GM21619 (cell line): ENCODE measurements around the gene C2CD4A.

Source experiments
- ATAC-seq: cut with Tn5 transposase; IDR thresholded peaks from one replicate; pipeline ENCODE4 v1.9.1; 2021; ENCODE audit not compliant: unreplicated experiment

C2CD4A gene

DNA sequence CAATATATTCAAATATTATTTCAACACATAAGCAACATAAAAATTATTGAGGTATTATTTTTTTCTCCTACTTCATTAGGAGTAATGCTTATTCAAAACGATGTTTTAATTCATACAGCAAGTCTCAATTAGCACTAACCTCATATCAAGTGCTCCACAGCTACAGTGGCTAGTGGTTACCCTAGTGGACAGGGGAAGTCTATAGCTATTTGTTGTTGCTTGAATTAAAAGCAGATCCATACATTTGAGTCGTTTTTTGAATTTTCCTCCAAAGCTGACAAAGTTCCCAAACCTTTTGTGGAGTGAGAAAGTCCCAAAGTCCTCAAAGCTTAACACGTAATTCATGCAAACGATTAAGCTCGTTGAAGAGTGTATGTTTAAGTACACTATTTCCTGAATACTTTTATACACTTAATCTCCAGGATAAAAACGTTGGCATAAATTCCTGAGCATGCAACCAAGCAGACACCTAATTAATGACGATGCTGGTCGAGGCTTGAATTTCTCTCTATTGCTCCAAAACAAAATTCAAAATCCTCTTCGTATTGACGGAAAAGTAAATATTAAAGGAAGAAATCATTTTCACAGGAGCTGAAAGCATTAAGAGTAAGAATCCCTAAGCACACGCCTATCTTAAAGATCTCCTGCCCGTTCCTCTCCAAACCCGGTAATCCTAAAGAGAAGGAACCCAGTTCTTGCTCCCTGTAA lies 7.5 kb upstream of the C2CD4A start:
- no peak for ATAC-seq

DNA sequence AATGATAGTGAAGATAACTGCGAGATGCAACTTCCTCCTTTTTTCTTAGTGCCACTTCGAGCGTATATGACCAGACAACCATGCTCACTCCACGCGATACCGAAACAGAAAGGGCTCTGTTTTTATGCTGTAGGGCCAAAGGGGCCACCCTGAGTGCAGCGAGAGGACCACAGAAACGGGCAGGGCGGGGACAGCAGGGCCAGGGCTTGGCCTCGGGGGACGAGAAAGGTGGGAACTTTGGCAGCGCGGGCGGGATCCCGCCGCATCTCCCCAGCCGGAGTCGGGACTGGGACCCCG lies 7.0 kb upstream of the C2CD4A start:
- ATAC-seq: peak; percentile 72

DNA sequence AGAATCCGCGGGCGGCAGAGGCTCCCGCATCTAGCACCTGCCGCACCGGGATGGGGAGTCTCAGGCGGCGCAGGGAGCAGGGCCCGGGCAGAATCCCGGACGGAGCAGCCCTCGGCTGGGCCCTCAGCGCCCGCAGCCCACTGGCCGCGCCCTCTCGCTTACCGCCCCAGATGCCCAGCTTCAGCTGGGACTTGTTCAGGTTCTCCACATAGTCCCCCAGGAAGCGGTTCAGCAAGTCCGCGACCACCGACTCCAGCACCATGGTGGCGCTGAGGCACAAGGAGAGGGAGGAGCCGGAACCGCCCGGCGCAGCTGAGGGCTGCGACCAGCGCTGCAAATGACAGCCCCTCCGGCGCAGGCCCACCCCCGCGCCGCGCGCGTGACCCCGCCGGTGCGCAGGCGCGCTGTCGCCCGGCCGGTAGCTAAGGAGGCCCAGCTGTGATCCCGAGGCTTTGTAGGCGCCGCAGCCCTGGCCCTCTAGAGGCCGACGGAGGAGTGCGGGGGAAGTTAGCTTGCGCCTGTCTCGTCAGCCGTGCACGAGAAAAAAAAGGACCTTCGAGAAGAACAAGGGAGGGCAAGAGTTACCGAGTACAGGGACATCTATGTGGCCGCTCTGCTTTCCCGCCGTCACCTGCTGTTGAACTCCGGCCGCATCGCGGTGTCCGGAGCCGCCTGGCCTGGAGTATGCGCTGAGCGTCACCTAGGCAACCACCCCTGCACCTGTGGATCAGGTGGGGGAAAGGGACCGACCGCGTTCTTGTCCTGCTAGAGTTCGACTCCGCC lies 6.5 kb upstream of the C2CD4A start, which contains the start of gene VPS13C:
Gene VPS13C, minus strand, starts transcription at position 335 of the 783 bp plus-strand sequence. Its CDS starts 73 bp downstream, at position 262.
- ATAC-seq: peak; percentile 76

DNA sequence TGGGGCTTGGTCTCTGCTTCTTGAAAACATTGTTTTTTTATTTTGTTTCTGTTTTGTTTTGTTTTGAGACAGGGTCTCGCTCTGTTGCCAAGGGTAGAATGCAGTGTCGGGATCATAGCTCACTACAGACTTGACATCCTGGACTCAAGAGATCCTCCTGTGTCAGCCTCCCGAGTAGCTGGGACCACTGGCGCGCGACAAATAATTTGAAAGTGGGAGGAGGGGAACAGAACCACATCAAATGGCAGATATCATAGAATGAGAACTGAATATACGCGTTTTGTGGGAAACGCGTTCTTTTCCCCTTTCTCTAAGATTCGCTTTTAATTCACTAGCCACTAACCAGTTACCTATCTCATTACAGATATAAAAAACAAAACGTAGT lies 5.9 kb upstream of the C2CD4A start:
- no peak for ATAC-seq

DNA sequence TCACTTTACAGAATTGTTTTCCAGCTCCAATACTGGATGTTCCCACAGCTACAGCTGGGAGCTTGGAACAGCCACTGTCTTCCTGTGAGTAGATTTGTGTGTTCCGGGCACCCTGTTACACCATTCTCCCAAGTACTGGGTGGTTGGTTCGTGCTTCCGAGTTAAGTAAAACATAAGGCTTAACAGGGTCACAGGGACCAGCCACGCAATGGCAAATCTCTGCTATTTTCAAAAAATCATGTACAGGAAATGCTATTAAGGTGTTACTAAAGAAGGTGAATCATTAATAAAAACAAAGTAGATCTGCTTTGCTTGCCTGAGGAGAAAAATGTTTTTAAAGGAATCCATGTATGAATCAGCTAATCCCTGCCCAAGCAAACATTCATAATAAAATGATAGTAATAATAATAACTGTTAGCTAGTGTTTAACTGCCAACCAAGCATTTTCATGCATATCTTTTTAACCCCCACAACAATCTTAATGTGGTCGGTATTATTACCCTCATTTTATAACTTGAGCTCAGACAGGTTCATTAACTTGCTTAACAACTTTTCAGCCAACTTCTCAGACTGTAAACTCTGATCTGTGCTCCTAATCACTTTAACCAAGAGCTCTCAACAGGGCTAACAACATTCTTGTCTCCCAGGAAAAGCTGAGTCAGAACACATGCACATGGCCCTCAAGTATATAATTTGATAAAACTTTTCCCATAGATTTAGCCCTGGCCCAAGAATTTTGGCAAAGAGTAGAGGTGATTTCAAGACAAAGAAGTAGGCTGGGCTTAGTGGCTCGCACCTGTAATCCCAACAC lies 2.7 kb upstream of the C2CD4A start:
- ATAC-seq: no peak

DNA sequence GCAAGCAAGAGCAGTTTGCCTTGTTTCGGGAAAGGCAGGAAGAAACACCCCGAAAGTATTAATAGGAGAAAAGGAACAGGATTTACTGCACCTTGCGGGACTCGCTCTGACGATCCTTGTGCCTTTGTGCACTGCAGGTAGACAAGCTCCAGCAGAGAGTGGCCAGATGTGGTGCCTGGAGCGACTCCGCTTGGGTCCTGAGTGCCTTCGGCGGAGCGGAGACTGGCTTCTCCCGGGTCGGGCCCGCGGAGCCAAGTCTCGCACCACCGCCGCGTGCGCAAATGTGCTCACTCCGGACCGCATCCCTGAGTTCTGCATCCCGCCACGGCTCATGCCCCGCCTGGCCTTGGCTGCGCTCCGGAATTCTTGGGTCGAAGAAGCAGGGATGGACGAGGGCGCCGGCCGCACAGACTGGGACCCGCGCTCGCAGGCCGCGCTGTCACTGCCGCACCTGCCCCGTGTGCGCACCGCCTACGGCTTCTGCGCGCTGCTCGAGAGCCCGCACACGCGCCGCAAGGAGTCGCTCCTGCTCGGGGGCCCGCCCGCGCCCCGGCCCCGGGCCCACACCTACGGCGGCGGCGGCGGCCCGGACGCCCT lies 769 bp downstream of the C2CD4A start:
- ATAC-seq: no peak

DNA sequence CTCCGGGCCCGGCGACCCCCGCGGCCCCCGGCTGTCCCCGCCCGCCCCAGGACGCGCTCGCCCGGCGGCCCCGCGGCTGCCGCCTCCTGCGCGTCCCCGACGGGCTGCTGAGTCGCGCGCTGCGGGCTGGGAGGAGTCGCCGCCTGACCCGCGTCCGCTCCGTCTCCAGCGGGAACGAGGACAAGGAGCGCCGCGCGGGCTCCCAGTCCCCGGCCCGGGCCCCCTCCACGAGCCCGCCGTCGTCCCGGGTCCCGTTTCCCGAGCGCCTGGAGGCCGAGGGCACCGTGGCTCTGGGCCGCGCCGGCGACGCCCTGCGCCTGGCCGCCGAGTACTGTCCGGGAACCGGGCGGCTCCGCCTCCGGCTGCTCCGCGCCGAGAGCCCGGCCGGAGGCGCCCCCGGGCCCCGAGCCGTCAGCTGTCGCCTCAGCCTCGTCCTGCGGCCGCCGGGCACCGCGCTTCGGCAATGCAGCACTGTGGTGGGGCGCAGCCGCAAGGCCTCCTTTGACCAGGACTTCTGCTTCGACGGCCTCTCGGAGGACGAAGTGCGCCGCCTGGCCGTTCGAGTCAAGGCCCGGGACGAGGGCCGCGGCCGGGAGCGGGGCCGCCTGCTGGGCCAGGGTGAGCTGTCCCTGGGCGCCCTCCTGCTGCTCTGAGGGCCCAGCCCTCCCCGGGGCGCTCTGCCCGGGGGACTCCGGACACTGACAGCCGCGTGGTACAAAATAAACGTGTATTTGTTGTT lies 1.5 kb downstream of the C2CD4A start:
- ATAC-seq: no peak

DNA sequence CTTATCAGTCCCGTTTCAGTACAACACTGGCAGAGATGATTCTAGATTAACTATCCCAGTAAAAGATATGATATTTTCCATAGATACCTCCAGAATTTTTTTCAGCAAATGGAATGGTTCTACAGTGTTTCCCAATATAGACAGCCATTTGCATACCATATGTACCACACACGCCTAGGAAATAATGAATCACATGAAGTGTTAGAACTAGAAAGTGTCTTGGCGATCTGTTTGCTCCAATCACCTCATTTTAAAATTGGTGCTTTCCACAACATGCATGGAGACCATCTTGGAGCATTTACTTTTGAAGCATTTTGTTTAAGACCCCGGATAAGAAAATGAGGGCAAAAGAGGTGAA lies 2.0 kb downstream of the C2CD4A start:
- no peak for ATAC-seq

DNA sequence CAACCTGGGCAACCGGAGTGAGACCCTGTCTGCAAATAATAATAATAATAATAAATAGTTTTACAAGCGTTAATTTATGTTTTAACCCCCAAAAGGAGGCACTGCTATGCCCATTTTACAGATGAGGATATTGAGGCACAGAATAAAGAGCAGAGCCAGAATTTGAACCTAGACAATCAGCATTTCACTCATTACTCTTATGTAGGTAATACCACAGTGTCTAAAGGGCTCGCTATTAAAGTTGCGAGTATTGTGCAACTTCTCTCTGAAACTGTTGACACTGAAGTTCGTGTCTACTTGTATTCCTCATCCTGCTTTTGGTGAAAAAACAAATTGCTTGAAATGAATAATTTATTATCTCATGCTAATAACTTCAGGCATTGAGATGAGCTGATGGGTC lies 2.8 kb downstream of the C2CD4A start:
- no peak for ATAC-seq

DNA sequence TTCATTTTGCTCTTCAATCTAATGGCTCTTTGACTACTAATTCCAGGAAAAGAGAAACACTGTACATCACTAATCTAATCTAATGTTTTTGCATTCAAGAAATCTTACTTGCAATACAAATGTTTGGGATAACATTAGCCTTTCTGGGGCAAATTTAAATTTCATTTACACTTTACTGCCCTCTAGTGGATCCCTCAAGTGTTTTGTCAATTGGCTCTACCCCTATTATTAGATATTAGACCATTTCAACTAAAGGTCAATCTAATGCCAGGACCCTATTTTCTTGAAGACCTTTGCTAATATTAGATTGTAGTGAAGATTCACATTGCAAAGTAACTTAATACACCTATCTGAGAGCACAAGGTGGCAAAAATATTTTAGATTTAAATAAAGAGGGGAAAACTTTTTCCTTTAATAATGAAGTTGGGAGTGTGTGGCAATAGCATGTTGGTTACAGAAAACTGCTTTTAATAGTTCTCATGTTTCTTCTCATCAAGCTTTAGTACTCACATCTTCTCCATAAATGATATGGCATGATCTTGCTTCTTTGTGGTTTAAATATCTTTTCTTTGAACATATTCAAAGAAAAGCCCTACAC lies 5.0 kb downstream of the C2CD4A start:
- no peak for ATAC-seq

DNA sequence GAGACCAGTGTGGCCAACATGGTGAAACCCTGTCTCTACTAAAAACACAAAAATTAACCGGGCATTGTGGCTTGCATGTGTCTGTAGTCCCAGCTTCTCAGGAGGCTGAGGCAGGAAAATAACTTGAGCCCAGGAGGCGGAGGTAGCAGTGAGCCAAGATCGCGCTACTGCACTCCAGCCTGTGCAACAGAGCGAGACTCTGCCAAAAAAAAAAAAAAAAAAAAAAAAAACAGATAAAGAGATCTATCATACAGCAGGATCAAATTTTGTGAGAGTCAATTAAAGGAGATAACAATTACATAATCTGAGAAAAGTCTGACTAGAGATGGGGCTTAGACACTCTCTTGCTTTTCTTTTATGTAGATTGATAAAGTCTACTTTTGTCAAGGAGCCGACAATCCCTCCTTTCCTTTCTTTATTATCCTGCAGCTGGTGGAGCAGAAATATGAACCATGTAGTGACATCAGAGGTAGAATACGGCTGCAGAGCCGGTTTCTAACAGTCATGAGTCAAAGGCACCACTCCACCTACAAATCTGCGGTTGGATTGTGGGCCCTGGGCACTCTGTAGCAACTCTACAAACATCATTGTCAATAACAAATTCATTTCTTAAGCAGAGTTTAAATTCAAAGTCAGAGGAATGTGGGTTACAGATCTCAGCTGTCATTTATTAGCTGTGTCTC lies 9.0 kb downstream of the C2CD4A start:
- no peak for ATAC-seq

DNA sequence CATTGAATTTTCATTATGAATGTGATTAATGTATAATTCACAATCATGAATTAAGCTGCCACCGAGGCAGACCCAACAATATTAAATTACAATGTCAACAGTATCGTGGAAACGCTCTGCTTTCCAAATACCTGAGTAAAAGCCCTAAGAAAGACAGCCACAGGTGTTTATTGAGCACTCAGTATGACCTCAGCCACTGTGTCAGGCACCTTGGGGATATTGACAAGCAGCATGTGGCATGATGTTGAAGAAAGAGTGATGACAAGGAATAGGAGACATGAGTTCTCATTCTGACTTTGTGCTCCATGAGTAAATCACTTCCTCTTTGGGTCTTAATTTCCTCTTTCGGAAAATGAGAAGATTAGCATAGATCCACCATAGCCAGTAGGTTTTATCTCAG lies 12.8 kb downstream of the C2CD4A start:
- ATAC-seq: no peak

DNA sequence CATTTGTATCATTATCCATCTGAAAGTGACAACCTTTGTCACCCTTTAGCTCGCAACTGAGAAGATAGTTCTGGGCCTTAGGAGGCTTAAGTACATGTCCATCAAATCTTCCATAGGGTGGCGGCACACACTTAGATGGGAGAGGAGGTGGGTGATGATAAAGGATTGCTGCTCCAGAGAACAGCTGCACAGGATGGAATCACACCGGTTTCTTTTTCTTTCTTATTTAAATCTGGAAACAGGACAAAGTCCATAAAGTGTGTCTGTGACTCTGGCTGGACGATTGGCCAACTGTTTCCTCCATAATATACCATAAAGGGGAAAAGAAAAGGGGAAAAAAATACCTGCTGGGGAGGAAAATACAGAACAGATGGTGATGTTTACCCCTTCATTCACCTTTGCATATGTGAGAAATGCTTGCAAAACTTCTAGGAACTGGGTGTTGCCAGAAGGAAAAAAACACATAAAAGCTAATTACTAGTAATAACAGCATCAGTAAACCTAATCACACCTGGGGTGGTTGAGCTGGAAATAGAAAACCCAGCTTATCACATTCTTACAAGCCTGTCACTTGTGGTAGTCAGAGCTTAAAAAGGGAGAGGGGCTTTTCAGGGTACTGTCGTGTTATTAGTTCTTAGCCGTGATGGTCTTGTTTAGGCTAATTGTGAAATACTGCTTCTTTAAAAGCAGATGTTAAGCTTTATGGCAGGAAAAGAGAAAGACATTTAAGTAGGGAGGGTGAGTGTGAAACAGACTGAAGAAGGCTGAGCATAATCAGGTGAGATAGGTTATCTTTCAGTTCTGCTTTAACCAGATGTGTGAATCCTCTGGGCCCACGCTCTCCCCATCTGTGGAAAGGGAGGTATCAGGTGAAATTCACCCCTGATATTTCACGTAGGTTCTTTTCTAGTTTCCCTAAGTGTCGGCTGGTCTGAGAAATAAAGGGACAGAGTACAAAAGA lies 16.7 kb downstream of the C2CD4A start:
- no peak for ATAC-seq

DNA sequence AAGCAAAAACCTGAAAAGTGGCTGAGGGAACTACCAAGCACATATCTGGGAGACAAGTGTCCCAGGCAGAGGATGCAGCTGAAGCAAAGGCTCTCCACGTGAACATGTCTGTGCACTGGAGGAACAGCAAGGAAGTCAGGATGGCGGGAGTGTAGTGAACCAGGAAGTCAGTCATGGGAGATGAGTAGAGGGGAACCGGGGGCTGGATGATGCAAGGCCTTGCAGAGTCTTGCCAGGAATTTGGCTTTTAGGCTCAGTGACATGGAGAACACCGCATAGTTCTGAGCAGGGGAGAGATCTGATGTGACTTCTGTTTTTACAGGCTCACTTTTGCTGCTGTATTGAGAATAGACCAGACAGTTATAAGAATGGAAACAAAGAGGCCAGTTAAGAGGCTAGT lies 19.0 kb downstream of the C2CD4A start:
- no peak for ATAC-seq

DNA sequence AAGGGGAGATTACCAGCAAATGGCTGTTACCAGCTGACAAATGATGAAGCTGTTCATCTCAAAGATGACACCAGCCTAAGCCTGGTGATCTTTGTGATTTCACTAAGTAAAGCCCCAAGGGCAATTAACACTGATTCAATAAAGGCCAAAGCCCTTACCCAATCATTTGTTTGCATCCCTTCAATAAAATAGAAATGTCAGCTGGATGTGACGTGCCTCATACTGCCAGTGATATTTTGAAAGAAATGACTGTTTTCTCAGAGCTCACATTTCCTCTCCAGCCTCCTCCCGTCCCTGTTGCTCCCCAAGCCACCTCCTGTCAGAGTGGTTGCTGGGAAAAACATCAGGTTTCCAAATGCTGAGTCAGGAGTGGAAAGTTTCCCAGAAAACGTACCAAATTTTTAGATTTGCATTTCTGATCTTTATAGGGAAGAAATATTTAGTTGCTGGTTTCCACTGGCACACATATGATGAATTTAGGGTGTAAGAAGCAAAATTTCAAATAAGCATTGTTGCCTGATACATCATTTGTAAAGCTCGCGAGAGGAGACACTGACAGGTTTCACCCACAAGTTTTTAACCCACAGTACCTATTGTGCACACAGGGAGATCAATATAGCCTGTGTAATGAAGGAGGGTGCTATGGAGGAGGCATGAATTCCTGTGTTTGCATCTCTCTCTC lies 21.0 kb downstream of the C2CD4A start:
- no peak for ATAC-seq

DNA sequence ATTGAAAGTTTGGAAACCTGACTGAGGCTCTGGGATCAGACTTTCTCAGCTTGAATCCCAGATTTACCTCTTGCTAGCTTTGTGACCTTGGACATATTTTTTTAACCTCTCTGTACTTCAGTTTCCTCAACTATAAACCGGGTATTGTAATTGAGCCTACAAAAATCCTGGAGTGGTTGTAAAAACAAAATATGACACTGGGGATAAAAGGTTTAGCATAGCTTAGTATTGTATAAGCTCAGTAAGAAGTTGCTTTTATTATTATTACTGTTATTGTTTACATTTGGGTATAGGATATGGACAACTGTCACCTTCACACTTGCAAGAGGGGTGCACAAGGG lies 21.5 kb downstream of the C2CD4A start:
- ATAC-seq: no peak

DNA sequence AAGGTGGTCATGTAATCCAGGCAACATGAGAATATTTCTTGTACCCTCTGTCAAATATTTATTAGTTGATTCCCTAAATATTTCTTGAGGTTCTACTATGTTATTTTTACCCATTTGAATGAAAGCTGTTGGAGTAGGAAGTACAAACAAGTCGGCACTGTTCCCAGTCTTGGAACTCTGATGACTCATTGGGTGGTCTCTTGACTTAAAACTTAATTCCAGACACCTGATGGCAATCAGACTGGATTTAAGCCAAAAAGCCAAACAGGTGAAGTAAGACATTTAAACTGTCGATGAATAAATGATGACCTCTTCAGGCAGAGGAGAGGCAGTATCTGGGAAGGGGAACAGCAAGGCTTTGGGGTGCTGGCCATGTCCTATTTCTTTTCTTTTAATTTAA lies 22.8 kb downstream of the C2CD4A start:
- ATAC-seq: no peak

DNA sequence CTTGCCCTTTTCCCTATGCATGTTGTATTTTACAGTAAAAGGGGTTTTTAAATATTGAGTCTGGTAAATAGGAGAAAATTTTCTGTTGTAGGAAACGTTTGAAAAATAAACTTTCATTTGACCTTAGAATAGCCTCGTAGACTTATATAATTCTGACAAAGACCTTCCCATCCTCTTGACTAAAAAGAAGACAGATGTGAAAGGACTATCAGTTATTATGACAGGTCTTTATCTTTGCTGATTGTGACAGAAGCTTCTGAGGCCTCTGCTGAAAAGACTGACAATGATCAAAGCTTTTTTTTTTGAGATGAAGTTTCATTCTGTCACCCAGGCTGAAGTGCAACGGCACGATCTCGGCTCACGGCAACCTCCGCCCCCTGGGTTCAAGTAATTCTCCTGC lies 24.2 kb downstream of the C2CD4A start:
- no peak for ATAC-seq
